ENCODE data around the gene ATP9B.

ATP9B gene, protein sequence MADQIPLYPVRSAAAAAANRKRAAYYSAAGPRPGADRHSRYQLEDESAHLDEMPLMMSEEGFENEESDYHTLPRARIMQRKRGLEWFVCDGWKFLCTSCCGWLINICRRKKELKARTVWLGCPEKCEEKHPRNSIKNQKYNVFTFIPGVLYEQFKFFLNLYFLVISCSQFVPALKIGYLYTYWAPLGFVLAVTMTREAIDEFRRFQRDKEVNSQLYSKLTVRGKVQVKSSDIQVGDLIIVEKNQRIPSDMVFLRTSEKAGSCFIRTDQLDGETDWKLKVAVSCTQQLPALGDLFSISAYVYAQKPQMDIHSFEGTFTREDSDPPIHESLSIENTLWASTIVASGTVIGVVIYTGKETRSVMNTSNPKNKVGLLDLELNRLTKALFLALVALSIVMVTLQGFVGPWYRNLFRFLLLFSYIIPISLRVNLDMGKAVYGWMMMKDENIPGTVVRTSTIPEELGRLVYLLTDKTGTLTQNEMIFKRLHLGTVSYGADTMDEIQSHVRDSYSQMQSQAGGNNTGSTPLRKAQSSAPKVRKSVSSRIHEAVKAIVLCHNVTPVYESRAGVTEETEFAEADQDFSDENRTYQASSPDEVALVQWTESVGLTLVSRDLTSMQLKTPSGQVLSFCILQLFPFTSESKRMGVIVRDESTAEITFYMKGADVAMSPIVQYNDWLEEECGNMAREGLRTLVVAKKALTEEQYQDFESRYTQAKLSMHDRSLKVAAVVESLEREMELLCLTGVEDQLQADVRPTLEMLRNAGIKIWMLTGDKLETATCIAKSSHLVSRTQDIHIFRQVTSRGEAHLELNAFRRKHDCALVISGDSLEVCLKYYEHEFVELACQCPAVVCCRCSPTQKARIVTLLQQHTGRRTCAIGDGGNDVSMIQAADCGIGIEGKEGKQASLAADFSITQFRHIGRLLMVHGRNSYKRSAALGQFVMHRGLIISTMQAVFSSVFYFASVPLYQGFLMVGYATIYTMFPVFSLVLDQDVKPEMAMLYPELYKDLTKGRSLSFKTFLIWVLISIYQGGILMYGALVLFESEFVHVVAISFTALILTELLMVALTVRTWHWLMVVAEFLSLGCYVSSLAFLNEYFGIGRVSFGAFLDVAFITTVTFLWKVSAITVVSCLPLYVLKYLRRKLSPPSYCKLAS

DNA sequence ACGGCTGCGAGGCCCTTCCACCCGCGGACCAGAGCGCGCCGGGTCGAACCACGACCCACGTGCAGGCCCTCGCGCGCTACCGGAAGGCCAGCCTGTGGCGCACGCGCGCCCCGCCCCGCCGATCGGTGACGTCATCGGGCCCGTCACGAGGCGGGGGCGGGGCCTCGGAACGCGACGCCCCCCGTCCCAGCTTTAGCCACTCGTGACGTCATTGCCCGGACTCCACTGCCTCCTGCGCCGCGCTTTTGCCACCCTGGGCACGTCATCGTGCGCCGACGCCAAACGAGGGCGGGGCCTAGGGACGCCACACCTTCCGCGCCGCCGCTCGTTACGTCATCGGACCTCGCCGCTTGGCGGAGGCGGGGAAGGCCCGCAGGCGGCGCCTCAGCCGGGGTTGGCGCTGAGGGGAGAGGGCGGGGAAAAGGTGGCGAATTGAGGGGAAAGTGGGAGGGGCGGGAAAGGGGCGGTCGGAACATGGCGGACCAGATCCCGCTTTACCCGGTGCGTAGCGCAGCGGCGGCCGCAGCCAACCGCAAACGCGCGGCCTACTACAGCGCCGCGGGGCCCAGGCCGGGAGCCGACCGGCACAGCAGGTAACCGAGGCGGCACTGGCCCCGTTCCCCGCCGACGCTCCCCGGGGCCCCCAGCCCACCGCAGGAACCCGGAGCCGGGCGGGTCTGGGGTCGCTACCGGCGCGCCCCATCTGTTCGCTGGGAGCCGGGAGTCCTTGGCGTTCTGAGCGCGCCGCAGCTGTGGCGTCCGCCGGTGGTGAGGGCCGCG lies at the start of gene ATP9B:
ATP9B (plus strand) TSS at position 458 of the 780 bp plus-strand sequence; CDS start at position 475, 17 bp downstream.
- DNase-seq: peak; percentile 71

DNA sequence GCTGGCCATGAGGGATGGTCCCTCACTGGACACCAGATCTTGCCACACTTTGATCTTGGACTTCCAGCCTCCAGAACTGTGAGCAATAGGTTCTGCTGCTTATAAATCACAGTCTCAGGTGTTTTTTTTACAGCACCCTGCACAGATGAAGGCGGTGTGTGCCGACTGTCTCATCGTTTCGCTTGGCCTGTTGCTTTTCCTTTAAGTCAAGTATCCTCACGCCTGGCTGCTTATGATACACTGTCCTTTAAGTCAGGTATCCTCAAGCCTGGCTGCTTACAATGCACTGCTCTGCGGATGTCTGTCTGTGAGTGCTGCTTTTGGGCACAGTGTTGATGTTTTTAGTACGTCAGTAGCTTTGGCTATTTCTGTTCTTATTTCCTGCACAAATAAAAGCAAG lies 49.3 kb upstream of the ATP9B start:
- no peak for DNase-seq

DNA sequence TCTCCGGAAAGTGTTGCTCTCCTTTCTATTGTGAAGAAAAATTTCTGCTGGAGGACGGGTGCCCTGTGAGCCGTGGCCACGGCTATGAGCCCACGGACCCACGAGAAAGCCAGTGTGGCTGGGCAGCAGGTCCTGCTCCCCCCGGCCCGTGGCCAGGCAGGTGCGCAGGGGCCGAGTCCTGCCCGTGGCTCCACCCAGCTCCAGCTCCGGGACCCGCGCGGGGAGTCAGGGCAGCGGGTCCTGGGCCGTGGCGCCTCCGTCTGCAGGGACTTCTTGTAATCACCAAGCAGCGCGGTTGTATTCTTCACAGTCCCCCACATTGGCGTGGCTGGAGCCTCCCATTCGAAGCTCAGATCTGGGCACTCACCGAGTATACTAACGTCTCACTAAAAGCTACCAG lies 46.6 kb upstream of the ATP9B start:
- no peak for DNase-seq

GRCh38 chr18:79026491-79026890 lies 42.7 kb upstream of the ATP9B start:
- DNase-seq: no peak

GRCh38 chr18:79030680-79031079 lies 38.5 kb upstream of the ATP9B start:
- no peak for DNase-seq

- no peak for DNase-seq
Observed at GRCh38 chr18:79042276-79042675, 26.9 kb upstream of the ATP9B start.

GRCh38 chr18:79043288-79043687 lies 25.9 kb upstream of the ATP9B start:
- DNase-seq: no peak

DNA sequence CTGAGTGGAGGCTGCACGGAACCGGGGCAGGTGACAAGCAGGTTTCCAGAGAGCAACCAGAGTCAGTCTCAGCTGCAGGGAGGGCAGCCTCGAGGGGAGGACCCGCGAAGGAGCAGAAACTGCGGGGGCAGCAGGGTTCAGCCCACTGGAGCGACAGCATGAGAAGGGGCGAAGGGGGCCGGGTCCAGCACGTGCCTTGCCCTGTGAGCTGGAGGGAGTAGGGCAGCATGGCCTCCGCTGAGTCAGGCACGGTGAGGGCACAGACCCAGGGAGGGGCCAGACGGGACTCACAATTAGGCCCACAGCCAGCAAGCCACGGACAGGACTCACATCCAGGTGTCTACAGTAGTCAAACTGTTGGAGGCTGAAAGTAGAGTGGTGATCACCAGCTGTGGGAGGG lies 22.7 kb upstream of the ATP9B start:
- no peak for DNase-seq

DNA sequence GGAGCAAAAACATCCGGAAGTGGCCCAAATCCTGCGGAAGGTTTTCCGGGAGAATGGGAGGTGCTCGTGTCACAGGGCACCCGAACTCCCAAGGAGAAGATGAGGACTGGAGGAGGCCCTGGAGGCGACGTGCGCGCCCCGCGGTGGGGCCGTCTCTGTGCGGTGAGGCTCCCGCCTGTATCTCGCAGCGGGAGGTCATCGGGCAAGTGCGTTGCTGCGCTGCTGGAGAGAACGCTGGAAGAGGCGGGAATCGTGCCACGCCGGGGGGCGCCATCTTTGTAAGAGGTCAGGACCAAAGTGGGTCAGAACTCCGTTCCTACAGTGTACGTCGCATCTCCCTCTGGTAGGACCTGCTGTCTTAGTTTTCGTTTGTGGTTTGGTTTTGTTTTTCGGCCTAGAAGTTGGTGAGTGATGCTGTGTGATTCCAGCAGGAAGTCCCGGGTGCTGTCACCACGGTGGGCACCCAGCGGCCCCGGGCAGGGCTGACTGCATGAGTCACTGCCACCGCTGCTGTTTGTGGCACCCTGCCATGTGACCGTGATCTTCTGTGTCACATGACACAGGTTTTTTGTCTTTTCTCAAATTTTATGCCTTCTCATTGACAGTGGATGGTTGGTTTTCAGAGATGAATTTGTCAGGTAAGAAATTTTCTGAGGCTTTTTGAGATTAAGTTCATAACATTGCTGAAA lies 21.5 kb upstream of the ATP9B start:
- DNase-seq: no peak

DNA sequence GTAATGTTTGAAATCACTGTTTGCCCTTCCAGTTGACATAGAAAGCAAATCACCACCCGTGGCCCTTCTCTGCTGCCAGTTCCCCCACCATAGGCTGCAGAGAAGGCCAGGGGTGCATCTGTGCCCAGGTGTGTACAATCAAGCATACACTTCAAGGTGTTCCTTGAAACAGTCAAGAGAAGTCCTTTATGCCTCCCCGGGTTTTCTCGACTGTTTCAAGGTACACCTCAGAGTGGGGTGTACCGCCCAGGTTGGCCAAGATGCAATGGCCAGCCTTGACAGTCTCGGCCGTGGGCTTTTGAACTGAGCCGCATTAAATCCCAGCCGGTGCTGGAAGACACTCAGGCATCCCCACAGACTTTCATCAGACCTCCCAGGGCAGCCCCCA lies 21.0 kb upstream of the ATP9B start:
- no peak for DNase-seq

GRCh38 chr18:79049506-79049905 lies 19.7 kb upstream of the ATP9B start:
- no peak for DNase-seq

DNA sequence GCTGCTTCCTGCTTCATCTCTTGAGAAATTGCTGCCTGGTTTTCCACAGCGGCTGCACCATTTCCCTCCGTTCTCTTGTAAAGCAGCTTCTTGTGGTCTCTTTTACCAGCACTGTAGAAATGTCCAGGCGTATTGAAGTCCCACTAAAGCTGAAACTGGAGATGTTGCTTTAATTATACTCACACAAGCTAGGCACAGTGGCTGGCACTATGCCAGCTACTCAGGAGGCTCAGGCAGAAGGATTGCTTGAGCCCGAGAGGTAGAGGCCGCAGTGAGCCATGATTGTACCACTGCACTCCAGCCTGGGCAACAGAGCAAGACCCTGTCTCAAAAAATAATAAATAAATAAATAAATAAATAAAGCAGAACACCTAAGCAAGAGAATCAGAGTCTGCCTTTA lies 19.2 kb upstream of the ATP9B start:
- DNase-seq: no peak

GRCh38 chr18:79056827-79057367 lies 12.3 kb upstream of the ATP9B start:
- DNase-seq: peak; percentile 72

DNA sequence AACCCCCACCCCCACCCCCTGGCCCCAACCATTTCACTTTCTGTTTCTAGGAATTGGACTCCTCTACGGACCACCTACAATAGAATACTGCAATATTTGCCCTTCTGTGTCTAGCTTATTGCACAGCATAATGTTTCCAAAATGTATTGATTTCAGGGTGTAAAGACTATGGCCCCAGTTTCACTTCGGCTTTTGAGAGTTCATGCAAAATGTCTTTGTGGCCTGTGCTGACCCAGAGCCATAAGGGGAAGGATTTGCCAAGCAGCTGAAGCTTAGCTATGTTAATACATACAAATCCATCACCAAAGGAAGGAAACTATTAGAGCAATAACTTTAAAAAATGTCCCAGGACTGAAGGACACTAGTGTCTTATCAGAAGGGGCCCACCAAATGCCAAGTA lies 11.2 kb upstream of the ATP9B start:
- DNase-seq: no peak

DNA sequence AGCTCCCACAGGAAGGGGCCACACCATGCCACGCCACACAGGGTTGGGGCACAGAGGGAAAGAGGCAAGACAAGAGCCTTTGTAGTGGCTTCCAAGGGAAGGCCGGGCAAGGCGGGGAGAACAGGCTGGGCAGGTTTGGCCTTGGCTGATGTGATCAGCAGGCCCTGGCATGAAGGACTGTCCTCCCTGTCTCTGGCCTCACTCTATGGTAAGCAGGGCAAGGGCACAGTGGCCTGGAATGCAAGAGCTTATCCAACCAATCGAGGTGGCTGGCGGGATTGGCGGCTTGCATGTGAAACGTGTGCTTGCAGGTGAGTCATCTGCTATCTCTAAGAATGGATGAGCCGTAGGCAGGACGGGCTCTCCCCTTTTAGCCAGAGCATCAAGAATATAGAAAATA lies 6.4 kb upstream of the ATP9B start:
- DNase-seq: no peak

GRCh38 chr18:79064228-79064627 lies 5.0 kb upstream of the ATP9B start:
- no peak for DNase-seq

GRCh38 chr18:79065802-79066201 lies 3.4 kb upstream of the ATP9B start:
- DNase-seq: no peak

DNA sequence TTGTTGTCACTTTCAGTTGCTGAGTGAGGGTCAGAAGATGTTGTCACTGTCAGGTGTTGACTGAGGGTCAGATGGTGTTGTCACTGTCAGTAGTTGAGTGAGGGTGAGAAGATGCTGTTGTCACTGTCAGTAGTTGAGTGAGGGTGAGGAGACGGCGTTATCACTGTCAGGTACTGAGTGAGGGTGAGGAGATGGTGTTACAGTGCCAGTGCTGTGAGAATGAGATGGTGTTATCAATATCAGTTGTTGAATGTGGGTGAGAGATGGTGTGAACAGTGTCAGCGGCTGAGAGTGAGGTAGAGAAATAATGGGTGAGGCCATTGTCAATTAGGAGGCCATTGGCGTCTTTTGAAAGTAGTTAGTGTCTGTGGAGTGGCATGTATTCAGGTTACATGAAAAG lies 1.6 kb upstream of the ATP9B start:
- DNase-seq: no peak

DNA sequence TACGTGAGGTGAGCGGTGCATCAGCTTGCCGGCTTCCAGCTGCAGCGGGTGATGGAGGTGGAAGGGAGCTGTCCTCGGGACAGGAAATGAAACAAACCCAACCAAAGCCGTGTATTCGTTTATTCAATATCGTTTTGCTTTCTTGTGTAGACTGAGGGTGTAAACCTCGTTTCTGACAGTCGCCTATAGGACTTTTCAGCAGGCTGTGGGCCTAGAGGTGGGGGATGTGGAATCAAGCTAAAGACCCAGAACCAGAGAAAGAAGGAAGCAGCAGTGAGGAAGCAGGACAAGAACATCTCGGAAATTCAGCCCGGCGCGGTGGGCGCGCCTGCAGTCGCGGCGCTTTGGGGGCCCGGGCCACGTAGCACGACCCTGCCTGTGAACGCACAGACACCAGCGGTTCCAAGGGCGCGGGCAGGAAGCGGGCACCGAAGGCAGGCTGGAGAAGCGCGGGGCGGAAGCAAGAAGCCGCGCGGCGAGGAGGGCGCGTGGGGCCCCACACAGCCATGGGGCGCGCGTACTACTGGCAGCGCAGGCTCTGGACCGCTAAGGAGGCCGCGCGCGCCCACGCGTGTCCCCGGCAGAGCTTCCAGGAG lies 755 bp upstream of the ATP9B start:
- DNase-seq: no peak

DNA sequence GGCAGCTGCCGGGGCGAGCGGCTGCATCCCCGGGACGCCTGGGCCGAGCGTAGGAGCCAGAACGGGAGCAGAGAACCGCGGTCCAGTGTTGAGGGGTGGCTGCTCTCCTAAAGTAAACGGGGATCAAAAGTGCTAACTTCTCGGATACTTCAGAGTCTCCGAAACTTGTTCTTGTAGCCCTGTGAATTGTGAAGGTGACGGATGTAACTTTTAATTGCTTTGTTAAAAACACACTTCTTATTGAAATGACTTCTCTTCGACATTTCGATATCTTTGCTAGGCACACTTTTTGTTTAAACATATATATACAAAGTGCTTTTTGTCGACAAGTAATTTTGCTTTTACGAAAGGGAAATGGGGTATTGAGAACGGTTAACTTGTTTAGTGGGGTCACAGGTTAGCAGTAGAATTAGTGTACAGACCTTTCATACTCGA lies 540 bp downstream of the ATP9B start:
- no peak for DNase-seq

DNA sequence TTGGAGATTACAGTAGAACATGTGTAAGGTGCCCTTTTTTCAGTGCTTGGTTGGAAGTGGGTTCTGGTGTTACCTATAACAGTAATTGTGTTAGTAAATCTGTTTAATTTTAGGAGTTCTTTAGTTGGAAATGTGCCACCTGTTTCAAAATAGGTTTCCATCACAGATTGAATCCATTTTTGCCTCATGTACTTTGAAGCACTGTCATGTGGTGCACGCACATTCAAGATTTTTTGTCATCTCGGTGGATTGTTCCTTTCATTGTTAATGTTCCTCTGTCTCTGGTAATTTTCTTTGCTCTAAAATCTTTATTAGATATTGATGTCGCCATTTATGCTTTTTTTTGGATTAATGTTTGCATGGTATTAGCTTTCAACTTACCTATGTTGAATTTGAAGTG lies 1.3 kb downstream of the ATP9B start:
- DNase-seq: no peak

All from NCI-H2029 (cell line).